GM19324 (cell line): ENCODE measurements around the gene EBF4.

Experiments
- ATAC-seq: cut with Tn5 transposase; IDR thresholded peaks from one replicate; pipeline ENCODE4 v1.9.1; 2021; ENCODE audit warnings: mild to moderate bottlenecking, moderate library complexity; ENCODE audit not compliant: unreplicated experiment, low FRiP score

Gene EBF4

GRCh38 chr20:2699775-2700413, 7.3 kb downstream of the EBF4 start:
- ATAC-seq = no peak

- no peak for ATAC-seq
Observed at GRCh38 chr20:2700913-2701620, 8.5 kb downstream of the EBF4 start.

- ATAC-seq = no peak
Observed at GRCh38 chr20:2701671-2702081, 9.1 kb downstream of the EBF4 start.

GRCh38 chr20:2703716-2704475, 11.3 kb downstream of the EBF4 start:
- ATAC-seq = no peak

DNA sequence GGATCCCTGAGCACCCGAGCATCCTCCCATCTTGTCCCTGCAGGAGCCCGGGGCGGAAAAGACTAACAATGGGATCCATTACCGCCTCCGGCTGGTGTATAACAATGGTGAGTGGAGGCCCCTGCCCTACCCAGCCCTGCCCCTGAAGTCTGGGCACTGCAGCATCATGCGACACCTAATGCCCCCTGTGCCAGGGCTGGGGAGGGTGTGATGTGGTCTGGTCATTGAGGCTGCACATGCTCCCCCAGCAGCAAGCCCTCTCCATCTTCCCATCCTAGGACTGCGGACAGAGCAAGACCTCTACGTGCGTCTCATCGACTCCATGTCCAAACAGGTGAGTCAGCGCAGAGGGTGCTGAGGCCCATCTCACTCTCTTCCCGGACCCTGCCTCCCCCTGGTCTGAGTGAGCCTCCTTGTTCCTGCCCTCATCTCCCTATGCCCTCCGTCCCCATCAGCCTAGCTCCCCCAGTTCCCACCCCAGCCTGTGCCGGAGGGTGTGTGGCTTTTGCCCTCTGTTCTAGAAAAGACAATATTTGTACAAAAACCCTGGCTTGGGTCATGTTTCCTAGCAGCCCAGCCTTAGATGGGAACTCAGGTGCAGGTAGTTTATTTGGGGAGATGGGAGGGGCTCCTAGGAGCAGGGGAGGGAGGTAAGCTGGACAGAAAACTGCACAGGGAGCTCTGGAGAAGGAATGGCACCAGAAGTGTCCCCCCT, 13.5 kb downstream of the EBF4 start:
- no peak for ATAC-seq

GRCh38 chr20:2706688-2707352, 14.2 kb downstream of the EBF4 start:
- no peak for ATAC-seq

GRCh38 chr20:2707353-2708072, 14.9 kb downstream of the EBF4 start:
- no peak for ATAC-seq

- ATAC-seq = no peak
Observed at GRCh38 chr20:2708073-2708415, 15.5 kb downstream of the EBF4 start.

GRCh38 chr20:2708665-2709064, 16.1 kb downstream of the EBF4 start:
- ATAC-seq = no peak

DNA sequence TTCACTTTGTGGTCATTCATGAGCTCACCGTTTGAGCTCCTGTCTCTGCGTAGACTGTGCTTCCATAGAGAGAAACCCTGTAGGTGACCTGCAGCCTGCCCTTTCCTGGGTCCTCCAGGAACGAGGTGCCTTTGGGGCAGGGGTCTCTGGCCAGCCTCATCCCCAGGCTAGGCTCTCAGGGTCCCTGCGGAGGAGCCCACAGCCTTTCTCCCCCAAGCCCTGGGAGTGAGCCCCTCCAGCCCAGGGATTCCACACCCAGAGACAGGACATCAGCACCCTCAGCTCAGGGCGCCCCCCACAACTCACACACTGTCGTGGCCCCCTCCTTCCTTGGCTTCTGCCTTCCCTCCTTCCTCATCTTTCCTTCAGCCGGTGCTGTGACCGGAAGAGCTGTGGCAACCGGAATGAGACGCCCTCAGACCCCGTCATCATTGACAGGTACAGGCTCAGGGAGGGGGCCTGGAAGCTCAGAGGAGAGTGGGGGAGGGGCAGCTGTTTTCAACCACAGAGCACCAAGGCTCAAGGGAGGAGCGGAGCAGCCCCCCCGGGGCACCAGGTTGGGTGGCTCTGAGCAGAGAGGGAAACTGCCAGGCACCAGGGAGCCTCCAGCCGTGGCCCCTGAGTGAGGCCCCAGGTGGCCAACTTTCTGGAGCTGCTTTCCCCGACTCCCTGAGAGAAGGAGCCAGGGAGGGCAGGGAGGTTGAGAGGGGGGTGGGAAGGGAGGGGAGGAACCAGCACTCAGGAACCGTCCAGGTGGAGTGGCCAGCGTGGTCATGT, 16.8 kb downstream of the EBF4 start:
- no peak for ATAC-seq

DNA sequence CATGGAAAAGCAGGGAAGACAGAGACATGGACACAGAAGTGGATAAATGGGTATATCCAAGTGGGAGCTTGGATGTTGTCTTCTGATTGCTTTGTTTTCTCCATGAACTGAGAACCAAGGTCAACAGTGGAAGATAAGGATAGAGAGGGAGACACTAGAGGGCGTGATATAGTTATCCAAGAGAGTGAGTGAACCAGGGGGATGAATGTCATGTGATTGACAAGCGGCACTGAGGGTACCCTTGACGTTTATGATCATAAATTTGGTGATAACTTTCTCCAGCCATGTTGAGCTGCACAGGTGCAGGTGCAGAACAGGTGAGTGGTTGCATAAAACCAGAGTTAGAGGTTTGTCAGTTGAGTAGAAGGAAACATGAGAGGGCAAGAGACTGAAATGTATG, 20.7 kb downstream of the EBF4 start:
- no peak for ATAC-seq

DNA sequence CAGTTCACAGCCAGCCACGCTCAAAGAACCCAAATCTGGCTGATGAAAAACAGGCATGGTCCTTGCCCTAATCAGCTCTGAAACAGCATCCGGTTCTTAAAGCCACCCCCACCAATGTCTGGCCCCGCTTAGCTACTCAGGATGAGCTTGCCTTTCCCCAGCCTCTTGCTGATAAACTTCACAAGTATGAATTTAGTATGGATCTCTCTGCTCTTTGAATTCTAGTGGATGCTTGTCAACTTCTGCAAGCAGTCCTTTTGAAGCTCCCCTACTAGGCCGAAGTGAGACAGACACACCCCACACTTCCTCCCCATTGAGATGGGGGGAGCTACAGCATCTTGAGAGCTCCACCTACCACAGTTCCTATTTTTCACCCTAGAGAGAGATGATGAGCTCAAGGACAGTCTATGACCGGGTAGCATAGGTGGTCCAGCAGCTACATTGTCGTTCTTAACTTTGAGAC, 36.7 kb downstream of the EBF4 start:
- no peak for ATAC-seq

- no peak for ATAC-seq
Observed at GRCh38 chr20:2729791-2730190, 37.2 kb downstream of the EBF4 start.

DNA sequence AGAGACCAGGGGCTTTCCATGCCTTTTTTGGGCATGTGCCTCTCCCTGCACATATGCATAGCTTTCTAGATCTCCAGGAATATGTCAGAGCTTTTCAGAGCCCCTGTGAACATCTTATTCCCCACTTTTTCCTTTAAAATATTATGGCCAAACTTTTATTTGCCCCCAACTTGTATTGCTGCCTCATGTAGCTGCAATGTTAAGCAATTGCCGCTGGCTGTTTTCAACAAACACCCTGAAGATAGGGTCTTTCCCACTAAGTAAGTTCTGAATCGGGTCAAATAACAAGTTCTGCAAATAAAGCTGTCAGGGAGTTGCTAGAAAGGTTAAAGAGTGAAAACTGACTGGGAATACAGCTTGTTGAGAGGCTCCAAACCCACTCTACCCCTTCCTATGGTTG, 42.3 kb downstream of the EBF4 start:
- no peak for ATAC-seq

DNA sequence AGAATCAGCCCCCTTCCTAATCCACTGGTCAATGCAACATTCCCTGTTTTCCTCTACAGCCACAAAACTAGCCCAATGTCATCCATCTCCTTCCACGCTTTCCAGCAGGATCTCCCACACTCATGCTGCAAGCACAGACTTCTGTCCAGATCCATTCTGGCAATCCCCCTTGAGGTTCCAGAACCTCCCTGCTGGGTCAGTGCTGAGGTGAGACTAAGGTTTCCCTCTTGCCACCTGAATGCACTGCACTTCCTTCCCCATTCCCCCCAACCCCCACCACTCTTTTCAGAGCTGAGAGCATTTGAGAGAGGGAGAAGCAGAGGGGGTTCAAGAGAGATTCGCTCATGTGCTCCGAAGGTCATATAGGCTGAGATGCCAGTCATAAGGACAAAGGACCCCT, 43.9 kb downstream of the EBF4 start:
- ATAC-seq = no peak

DNA sequence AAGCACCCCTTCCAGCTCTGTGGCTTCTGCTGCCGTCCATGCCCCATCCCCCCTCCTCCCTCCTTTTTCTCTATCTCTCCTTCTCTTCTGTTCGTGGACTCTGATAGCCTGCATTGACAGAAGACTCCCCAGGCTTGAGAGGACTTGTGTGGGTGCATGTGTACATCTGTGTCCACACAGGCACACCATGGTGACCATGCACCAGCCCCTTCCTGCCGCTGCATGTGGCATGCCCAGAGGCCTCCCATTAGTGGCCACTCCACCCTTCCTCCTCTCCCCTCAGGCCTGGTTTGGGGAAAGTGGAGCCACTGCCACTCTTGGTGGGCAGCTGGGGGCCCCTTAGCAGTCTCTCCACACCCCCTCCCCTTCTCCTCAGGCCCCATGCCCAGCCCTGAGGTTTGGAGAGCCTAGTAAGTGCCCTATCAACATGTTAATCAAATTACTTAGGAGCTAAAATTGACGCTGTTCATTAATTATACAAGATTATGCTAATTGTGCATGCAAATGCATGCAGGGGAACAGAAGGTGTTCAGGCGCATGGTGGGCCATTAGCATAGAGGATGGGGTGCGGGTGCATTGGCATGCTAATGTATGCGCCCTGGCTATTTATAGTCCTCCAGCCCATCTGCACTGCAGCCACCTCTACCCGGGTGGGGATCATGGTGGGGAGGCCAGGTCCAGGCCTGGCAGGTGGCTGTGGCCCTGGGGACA, 45.9 kb downstream of the EBF4 start:
- no peak for ATAC-seq

GRCh38 chr20:2739042-2739398, 46.4 kb downstream of the EBF4 start:
- no peak for ATAC-seq

- ATAC-seq = no peak
Observed at GRCh38 chr20:2740702-2741101, 48.1 kb downstream of the EBF4 start.

GRCh38 chr20:2741463-2741862, 48.9 kb downstream of the EBF4 start:
- no peak for ATAC-seq
